IMR-90 (cell line): Measurements from ENCODE around the gene NUTM2A. TPM values are rescaled to one million over a fixed set of nuclear protein-coding genes. Genes with fewer than 3 reads are reported as not detected.
A peak's percentile ranks its signal among the peaks of the same experiment; 100 is the strongest.
"Not testable (repeated sequence)": the region's sequence is repeated elsewhere in the genome, so short reads cannot be mapped to it uniquely, and the experiment has no call there.

Experiments used
- ATAC-seq: fragments of 200-7000 bp; cut with Tn5 transposase; 2 replicates; pipeline ENCODE4 v1.9.1; 2020; ENCODE audit warnings: low read depth, mild to moderate bottlenecking, moderate library complexity
- BruUV-seq: library from RNA; stranded (reverse); fragments of 400-500 nt; replicated peaks from 2 replicates; lab custom pipeline; 2021; lab: Mats Ljungman, UMichigan
- CTCF ChIA-PET: fragments of 300-600 bp; formaldehyde crosslinking; extraction: SDS; loops from one replicate; lab custom pipeline; 2021; ENCODE audit warnings: antibody characterized with exemption; lab: Yijun Ruan, JAX
- POLR2A ChIA-PET: fragments of 300-600 bp; sonication (Branson Sonifier 250); formaldehyde crosslinking; loops from one replicate; lab custom pipeline; 2022; ENCODE audit warnings: antibody characterized with exemption; ENCODE audit not compliant: unreplicated experiment; lab: Charles Lee
- DNase-seq: peaks from one replicate; pipeline ENCODE4 v3.0.0; 2013
- H2AFZ ChIP-seq: replicated peaks from 2 replicates; pipeline ENCODE3; 2013; ENCODE audit warnings: low read length, mild to moderate bottlenecking; ENCODE audit not compliant: poor library complexity
- H2AK5ac ChIP-seq: 2 replicates; pipeline ENCODE4 v1.6.1; 2013; ENCODE audit warnings: low read depth, low read length, inconsistent platforms
- H2AK9ac ChIP-seq: replicated peaks from 2 replicates; pipeline ENCODE3; 2013; ENCODE audit warnings: mild to moderate bottlenecking, low read depth, low read length, moderate library complexity; ENCODE audit not compliant: poor library complexity
- H2BK120ac ChIP-seq: 2 replicates; pipeline ENCODE4 v1.6.1; 2013; ENCODE audit warnings: low read depth, low read length, inconsistent platforms
- H2BK15ac ChIP-seq: 3 replicates; pipeline ENCODE4 v1.6.1; 2013; ENCODE audit warnings: low read depth, low read length, inconsistent platforms
- H2BK20ac ChIP-seq: 2 replicates; pipeline ENCODE4 v1.6.1; 2013; ENCODE audit warnings: low read depth, mild to moderate bottlenecking, inconsistent platforms, low read length, moderate library complexity
- H2BK5ac ChIP-seq: 2 replicates; pipeline ENCODE4 v1.6.1; 2013; ENCODE audit warnings: mild to moderate bottlenecking, low read depth, low read length, inconsistent platforms; ENCODE audit not compliant: poor library complexity, severe bottlenecking
- H3K14ac ChIP-seq: replicated peaks from 2 replicates; pipeline ENCODE4 v1.6.1; 2013; ENCODE audit warnings: low read depth, low read length, inconsistent platforms
- H3K18ac ChIP-seq: 2 replicates; pipeline ENCODE4 v1.6.1; 2013; ENCODE audit warnings: low read depth, low read length, control low read depth
- H3K23ac ChIP-seq: 2 replicates; pipeline ENCODE4 v1.6.1; 2013; ENCODE audit warnings: low read depth, low read length, inconsistent platforms
- H3K27ac ChIP-seq: 2 replicates; pipeline ENCODE4 v1.5.1; 2013; ENCODE audit warnings: mild to moderate bottlenecking, control low read depth, low read length; ENCODE audit not compliant: insufficient read depth
- H3K27me3 ChIP-seq: 2 replicates; pipeline ENCODE4 v1.6.1; 2013; ENCODE audit warnings: low read length; ENCODE audit not compliant: control insufficient read depth, insufficient read depth
- H3K36me3 ChIP-seq: 2 replicates; pipeline ENCODE4 v1.6.1; 2013; ENCODE audit warnings: low read length, mixed read lengths; ENCODE audit not compliant: control insufficient read depth, insufficient read depth
- H3K4ac ChIP-seq: 2 replicates; pipeline ENCODE4 v1.6.1; 2013; ENCODE audit warnings: low read depth, low read length, inconsistent platforms
- H3K4me1 ChIP-seq: 2 replicates; pipeline ENCODE4 v1.6.1; 2013; ENCODE audit warnings: low read length, mixed read lengths; ENCODE audit not compliant: control insufficient read depth, insufficient read depth
- H3K4me2 ChIP-seq: 2 replicates; pipeline ENCODE4 v1.6.1; 2013; ENCODE audit warnings: low read depth, mild to moderate bottlenecking, control low read depth, low read length, moderate library complexity
- H3K4me3 ChIP-seq: 2 replicates; pipeline ENCODE4 v1.5.1; 2013; ENCODE audit warnings: low read depth, mild to moderate bottlenecking, control low read depth, low read length, moderate library complexity; ENCODE audit not compliant: insufficient read depth
- H3K56ac ChIP-seq: 2 replicates; pipeline ENCODE4 v1.6.1; 2013; ENCODE audit warnings: low read length, inconsistent platforms; ENCODE audit not compliant: insufficient read depth; ENCODE audit errors: extremely low read depth
- H3K79me1 ChIP-seq, 2 experiments: 2 replicates each; pipeline ENCODE4 v1.6.1; 2013; ENCODE audit warnings: low read length in 2 of 2, inconsistent platforms in 1 of 2, low read depth in 1 of 2
- H3K9ac ChIP-seq: 2 replicates; pipeline ENCODE4 v1.6.1; 2013; ENCODE audit warnings: low read depth, low read length, control low read depth
- H3K9me1 ChIP-seq: 2 replicates; pipeline ENCODE4 v1.6.1; 2013; ENCODE audit warnings: low read length, inconsistent platforms; ENCODE audit not compliant: insufficient read depth
- H3K9me3 ChIP-seq: 2 replicates; pipeline ENCODE4 v1.6.1; 2013; ENCODE audit warnings: low read length; ENCODE audit not compliant: control insufficient read depth, insufficient read depth
- H4K20me1 ChIP-seq: 2 replicates; pipeline ENCODE4 v1.6.1; 2013; ENCODE audit warnings: low read length, inconsistent platforms; ENCODE audit not compliant: insufficient read depth
- H4K5ac ChIP-seq: 2 replicates; pipeline ENCODE4 v1.6.1; 2013; ENCODE audit warnings: mild to moderate bottlenecking, low read depth, low read length, control low read depth
- H4K8ac ChIP-seq, 2 experiments: 2 replicates each; pipeline ENCODE4 v1.6.1; 2013; ENCODE audit warnings: low read depth in 2 of 2, low read length in 2 of 2, control low read depth in 1 of 2, inconsistent platforms in 1 of 2
- H4K91ac ChIP-seq: 2 replicates; pipeline ENCODE4 v1.6.1; 2013; ENCODE audit warnings: low read depth, low read length, inconsistent platforms; ENCODE audit not compliant: insufficient read depth
- WGBS, 2 experiments: methylation state at CpG; one replicate each; pipeline versions ENCODE4 v1.1.5 to v1.1.7; 2013; ENCODE audit warnings: missing lambda C conversion rate in 2 of 2; ENCODE audit not compliant: insufficient read length in 1 of 2; ENCODE audit errors: extremely low coverage in 2 of 2; 5-methylcytosine and 5-hydroxymethylcytosine counted together
- dilution Hi-C: fragments of 300-500 bp; cut with HindIII; formaldehyde crosslinking; loops from one replicate; pipeline ENCODE4 v1.14.3; 2018; ENCODE audit warnings: low sequenced_read_pairs; ENCODE audit not compliant: unreplicated experiment
- in situ Hi-C: fragments of 300-500 bp; cut with MboI; formaldehyde crosslinking; loops from 3 replicates; pipeline ENCODE4 v1.14.3; 2019; ENCODE audit warnings: low sequenced_read_pairs, inconsistent platforms, mixed read lengths
- intact Hi-C: fragments of 100-400 bp; cut with micrococcal nuclease; formaldehyde crosslinking; loops from 2 replicates; pipeline ENCODE4 v1.10.0; 2022
- polyA plus RNA-seq, 3 experiments: library from polyadenylated mRNA; depleted of rRNA; stranded (reverse); fragments of >200 nt; gene quantifications; 2 replicates each; pipeline ENCODE4 v1.2.3, GENCODE V29; 2012; ENCODE audit warnings: low replicate concordance in 1 of 3
- total RNA-seq: library from RNA; depleted of rRNA; stranded (reverse); fragments of >200 nt; gene quantifications from 2 replicates; pipeline ENCODE4 v1.2.3, GENCODE V29; 2012; rRNA removed

The NUTM2A gene
- total and polyA plus RNA-seq, 2 of the 4 experiments (the other 2 are of a cell fraction), result 0.10 to 0.18 TPM

GRCh38 chr10:87280749-87281392, 55.6 kb downstream of the NUTM2A start:
- intact Hi-C loops, dilution Hi-C loops: not testable (repeated sequence)
- no CpG with 5 or more reads among the region's 1 CpG for WGBS, 2 experiments

More at GRCh38 chr10:87280749-87281392, 55.6 kb downstream of the NUTM2A start:
- ATAC-seq, result peak; percentile 70
- DNase-seq, H3K9me3 ChIP-seq, H3K4me3 ChIP-seq, H4K8ac ChIP-seq, H3K36me3 ChIP-seq, H3K18ac ChIP-seq, H3K79me1 ChIP-seq, H3K9me1 ChIP-seq, H3K27me3 ChIP-seq, H3K4me1 ChIP-seq, H2AFZ ChIP-seq, H3K14ac ChIP-seq, H2AK9ac ChIP-seq, H2AK5ac ChIP-seq, POLR2A ChIA-PET, H3K56ac ChIP-seq, H3K4ac ChIP-seq, H3K23ac ChIP-seq, H3K27ac ChIP-seq, H4K20me1 ChIP-seq, CTCF ChIA-PET, H3K4me2 ChIP-seq, H2BK15ac ChIP-seq, BruUV-seq, H2BK120ac ChIP-seq, H4K91ac ChIP-seq, in situ Hi-C loops, H2BK20ac ChIP-seq, H4K5ac ChIP-seq, H2BK5ac ChIP-seq, H3K9ac ChIP-seq: not testable (repeated sequence)

Other genes starting within 250 kb of the NUTM2A start
- not detected in 2 replicates for gene FAM25A, start 205.2 kb upstream of the NUTM2A start, total RNA-seq
- gene FAM25A, start 205.2 kb upstream of the NUTM2A start, polyA plus RNA-seq (2012; rRNA removed), result not detected in 2 replicates
- 210 and 222 TPM in 2 replicates for gene GLUD1, start 130.6 kb upstream of the NUTM2A start, total RNA-seq
- gene GLUD1, start 130.6 kb upstream of the NUTM2A start, polyA plus RNA-seq (2012; rRNA removed), result 58.9 and 64.8 TPM in 2 replicates
- gene SHLD2, start 130.2 kb upstream of the NUTM2A start, total RNA-seq, result 19.9 and 28.1 TPM in 2 replicates
- 7.4 and 10.6 TPM in 2 replicates for gene SHLD2, start 130.2 kb upstream of the NUTM2A start, polyA plus RNA-seq (2012; rRNA removed)
- gene NUTM2D, start 132.3 kb downstream of the NUTM2A start, total RNA-seq, result 0.54 and 0.56 TPM in 2 replicates
- 1.8 and 1.9 TPM in 2 replicates for gene NUTM2D, start 132.3 kb downstream of the NUTM2A start, polyA plus RNA-seq (2012; rRNA removed)